ENCODE data around the gene ZFAND6.

DNA sequence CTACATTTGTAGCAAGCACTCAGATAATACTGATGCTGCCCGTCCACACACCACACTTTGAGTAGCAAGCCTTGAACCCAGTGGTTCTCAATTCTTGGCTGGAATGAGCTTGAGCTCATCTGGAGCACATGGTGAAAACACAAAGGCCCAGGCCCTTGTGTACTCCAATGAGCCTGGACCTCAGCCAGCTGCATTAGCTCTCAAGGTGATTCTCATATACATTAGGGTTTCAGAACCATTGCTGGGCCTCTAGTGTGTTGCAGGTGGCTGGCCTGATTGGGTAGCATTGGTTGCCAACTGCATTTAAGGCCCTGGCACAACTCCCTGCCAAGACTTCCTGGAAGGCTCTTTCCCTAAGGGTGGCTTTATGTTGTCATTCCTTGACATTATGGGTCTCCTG, 23.4 kb upstream of the ZFAND6 start:
- TF ChIP-seq, protein P1, sequence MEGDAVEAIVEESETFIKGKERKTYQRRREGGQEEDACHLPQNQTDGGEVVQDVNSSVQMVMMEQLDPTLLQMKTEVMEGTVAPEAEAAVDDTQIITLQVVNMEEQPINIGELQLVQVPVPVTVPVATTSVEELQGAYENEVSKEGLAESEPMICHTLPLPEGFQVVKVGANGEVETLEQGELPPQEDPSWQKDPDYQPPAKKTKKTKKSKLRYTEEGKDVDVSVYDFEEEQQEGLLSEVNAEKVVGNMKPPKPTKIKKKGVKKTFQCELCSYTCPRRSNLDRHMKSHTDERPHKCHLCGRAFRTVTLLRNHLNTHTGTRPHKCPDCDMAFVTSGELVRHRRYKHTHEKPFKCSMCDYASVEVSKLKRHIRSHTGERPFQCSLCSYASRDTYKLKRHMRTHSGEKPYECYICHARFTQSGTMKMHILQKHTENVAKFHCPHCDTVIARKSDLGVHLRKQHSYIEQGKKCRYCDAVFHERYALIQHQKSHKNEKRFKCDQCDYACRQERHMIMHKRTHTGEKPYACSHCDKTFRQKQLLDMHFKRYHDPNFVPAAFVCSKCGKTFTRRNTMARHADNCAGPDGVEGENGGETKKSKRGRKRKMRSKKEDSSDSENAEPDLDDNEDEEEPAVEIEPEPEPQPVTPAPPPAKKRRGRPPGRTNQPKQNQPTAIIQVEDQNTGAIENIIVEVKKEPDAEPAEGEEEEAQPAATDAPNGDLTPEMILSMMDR (conservative IDR thresholded peaks at IDR 0.05 in 1 of 2, IDR thresholded peaks at IDR 0.05 in 1 of 2; ENCODE audit: low read depth in 1 of 2, low read length in 2 of 2), result no peak
- no peak for TF ChIP-seq EZH2 (IDR thresholded peaks at IDR 0.05; ENCODE audit: low read length, missing control alignments)
